GM23248 (cell line): ENCODE measurements around the gene RGS19. TPM values are rescaled to one million over a fixed set of nuclear protein-coding genes. Genes with fewer than 3 reads are reported as not detected.

Experiments
- DNase-seq: peaks from one replicate; pipeline ENCODE4 v3.0.0-alpha.2; 2015
- H2AFZ ChIP-seq: fragments of 200-600 bp; sonication (generic); 2 replicates; pipeline ENCODE4 v1.6.1; 2016; ENCODE audit warnings: antibody characterized with exemption
- H3F3A ChIP-seq: fragments of 200-600 bp; sonication (generic); 2 replicates; pipeline ENCODE4 v1.6.1; 2016; ENCODE audit warnings: mild to moderate bottlenecking, antibody characterized with exemption, mixed run types; ENCODE audit not compliant: insufficient read depth
- H3K27ac ChIP-seq: fragments of 200-600 bp; sonication (generic); 2 replicates; pipeline ENCODE4 v1.5.1; 2016; ENCODE audit warnings: mild to moderate bottlenecking
- H3K27me3 ChIP-seq: fragments of 200-600 bp; sonication (generic); replicated peaks from 2 replicates; pipeline ENCODE4 v1.6.1; 2016; ENCODE audit warnings: mild to moderate bottlenecking; ENCODE audit not compliant: insufficient read depth
- H3K36me3 ChIP-seq: fragments of 200-600 bp; sonication (generic); 2 replicates; pipeline ENCODE4 v1.6.1; 2016; ENCODE audit warnings: low read depth, mild to moderate bottlenecking
- H3K4me1 ChIP-seq: fragments of 200-600 bp; sonication (generic); 2 replicates; pipeline ENCODE4 v1.6.1; 2016; ENCODE audit warnings: mild to moderate bottlenecking; ENCODE audit not compliant: insufficient read depth
- H3K4me2 ChIP-seq: fragments of 200-600 bp; sonication (generic); one replicate; pipeline ENCODE4 v1.6.1; 2016; ENCODE audit warnings: mild to moderate bottlenecking; ENCODE audit not compliant: unreplicated experiment
- H3K4me3 ChIP-seq: fragments of 200-600 bp; sonication (generic); 2 replicates; pipeline ENCODE4 v1.5.1; 2016; ENCODE audit warnings: mild to moderate bottlenecking
- H3K79me2 ChIP-seq: fragments of 200-600 bp; sonication (generic); 2 replicates; pipeline ENCODE4 v1.6.1; 2016; ENCODE audit warnings: mild to moderate bottlenecking; ENCODE audit not compliant: insufficient read depth
- H3K9ac ChIP-seq: fragments of 200-600 bp; sonication (generic); 2 replicates; pipeline ENCODE4 v1.6.1; 2016; ENCODE audit warnings: mild to moderate bottlenecking
- H3K9me2 ChIP-seq: fragments of 200-600 bp; sonication (generic); 2 replicates; pipeline ENCODE4 v1.6.1; 2016; ENCODE audit warnings: mixed run types, mild to moderate bottlenecking, moderate library complexity; ENCODE audit not compliant: insufficient read depth
- H3K9me3 ChIP-seq: fragments of 200-600 bp; sonication (generic); one replicate; pipeline ENCODE4 v1.6.1; 2017; ENCODE audit warnings: low read depth
- H4K20me1 ChIP-seq: fragments of 200-600 bp; sonication (generic); 2 replicates; pipeline ENCODE4 v1.6.0; 2016; ENCODE audit not compliant: insufficient read depth
- EZH2 ChIP-seq: fragments of 200-600 bp; sonication (generic); IDR thresholded peaks from 2 replicates; pipeline ENCODE4 v1.6.1; 2018; ENCODE audit warnings: antibody characterized with exemption, mild to moderate bottlenecking; ENCODE audit not compliant: insufficient read depth, poor library complexity, severe bottlenecking
- EZH2phosphoT487 ChIP-seq: fragments of 200-600 bp; sonication (generic); IDR thresholded peaks from 2 replicates; pipeline ENCODE4 v1.6.1; 2018; ENCODE audit warnings: antibody characterized with exemption, moderate library complexity, mild to moderate bottlenecking, low read depth; ENCODE audit not compliant: insufficient read depth
- WGBS, 2 experiments: methylation state at CpG; one replicate each; pipeline ENCODE4 v1.1.6; 2015 to 2017; ENCODE audit warnings: low lambda C conversion rate in 2 of 2, low coverage in 1 of 2; ENCODE audit errors: missing lambda C conversion rate in 2 of 2; 5-methylcytosine and 5-hydroxymethylcytosine counted together
- in situ Hi-C: fragments of 300-500 bp; cut with MboI; formaldehyde crosslinking; loops from 2 replicates; pipeline ENCODE4 v1.15.0; 2020
- polyA plus RNA-seq: library from polyadenylated mRNA; unstranded; fragments of >200 nt; fragmentation: Nextera tagmentation; extraction: Ambion mirVana; gene quantifications from 2 replicates; pipeline ENCODE4 v1.2.1, GENCODE V29; 2016
- total RNA-seq: library from RNA; depleted of rRNA; stranded (reverse); fragments of >200 nt; shearing (Covaris generic); gene quantifications from 2 replicates; pipeline ENCODE4 v1.2.3, GENCODE V29; 2014

Gene RGS19
- total and polyA plus RNA-seq, 2 experiments from 2014 or later = 13.2 to 18.7 TPM

- Histone ChIP-seq H2AFZ (peak overlapping the region; percentile 45), H3K27ac (no peak overlapping the region), H3K4me2 (peak overlapping the region; percentile 65), H3K9me3 (no peaks in the 10 kb centered on the region), H3F3A (peaks cover 6% of the 10 kb centered on the region), H3K4me3 (peak overlapping the region; percentile 63), H3K79me2 (no peaks in the 10 kb centered on the region), H3K9ac (no peak overlapping the region), H3K27me3 (peaks cover 31% of the 10 kb centered on the region), H4K20me1 (no peaks in the 10 kb centered on the region), H3K4me1 (peaks cover 2% of the 10 kb centered on the region; the same call in 1 of the 2 replicates), H3K9me2 (no peaks in the 10 kb centered on the region), H3K36me3 (no peaks in the 10 kb centered on the region)
- TF ChIP-seq EZH2phosphoT487 (no peak), EZH2 (no peak)
- WGBS, 2 experiments = 26 to 29% methylated on average over 9 to 15 of the region's 17 CpGs
- in situ Hi-C loops = no loop called here
- DNase-seq = peak; percentile 31
Measured at GRCh38 chr20:64039293-64040160, 39.8 kb downstream of the RGS19 start.

- DNase-seq = peak; percentile 76
- in situ Hi-C loops = no loop called here
- H2AFZ ChIP-seq = peak overlapping the region; percentile 45
- no peaks in the 10 kb centered on the region for H3K4me1 ChIP-seq
- WGBS, 2 experiments = 2 to 3% methylated on average over 52 to 66 of the region's 91 CpGs
- H3K9me3 ChIP-seq = no peaks in the 10 kb centered on the region
- H3K4me2 ChIP-seq = peak overlapping the region; percentile 65
- peak overlapping the region; percentile 63 for H3K4me3 ChIP-seq
- H3K9ac ChIP-seq = no peak overlapping the region
- H3K79me2 ChIP-seq = no peaks in the 10 kb centered on the region
- no peak for TF ChIP-seq EZH2phosphoT487
- H3K27me3 ChIP-seq = peaks cover 31% of the 10 kb centered on the region
- H3K9me2 ChIP-seq = no peaks in the 10 kb centered on the region
- peaks cover 3% of the 10 kb centered on the region for H3F3A ChIP-seq
- no peak overlapping the region for H3K27ac ChIP-seq
- H4K20me1 ChIP-seq = no peaks in the 10 kb centered on the region
- no peaks in the 10 kb centered on the region for H3K36me3 ChIP-seq
Measured at GRCh38 chr20:64038565-64039292, 40.6 kb downstream of the RGS19 start.

GRCh38 chr20:64038224-64038564 is 41.1 kb downstream of the RGS19 start:
- Histone ChIP-seq H3K4me1 (no peaks in the 10 kb centered on the region), H4K20me1 (no peaks in the 10 kb centered on the region), H3K27me3 (peaks cover 31% of the 10 kb centered on the region), H3F3A (no peaks in the 10 kb centered on the region), H2AFZ (no peak overlapping the region), H3K27ac (no peak overlapping the region), H3K9me3 (no peaks in the 10 kb centered on the region), H3K79me2 (no peaks in the 10 kb centered on the region), H3K4me3 (peak overlapping the region; percentile 63; the same call in 1 of the 2 replicates), H3K4me2 (no peak overlapping the region), H3K9me2 (no peaks in the 10 kb centered on the region), H3K9ac (no peak overlapping the region), H3K36me3 (no peaks in the 10 kb centered on the region)
- in situ Hi-C loops = no loop called here
- DNase-seq = no peak
- WGBS, 2 experiments = 7 to 17% methylated on average over 1 to 16 of the region's 30 CpGs
- TF ChIP-seq EZH2phosphoT487 (no peak), EZH2 (no peak)

GRCh38 chr20:64037498-64038213 is 41.7 kb downstream of the RGS19 start:
- in situ Hi-C loops = no loop called here
- Histone ChIP-seq H3K27me3 (peaks cover 31% of the 10 kb centered on the region), H3K4me1 (no peaks in the 10 kb centered on the region), H3K27ac (no peak overlapping the region), H4K20me1 (no peaks in the 10 kb centered on the region), H3K9me3 (no peaks in the 10 kb centered on the region), H3K36me3 (no peaks in the 10 kb centered on the region), H3K9ac (no peak overlapping the region), H3K79me2 (no peaks in the 10 kb centered on the region), H3K4me3 (no peak overlapping the region), H2AFZ (no peak overlapping the region), H3F3A (no peaks in the 10 kb centered on the region), H3K4me2 (no peak overlapping the region), H3K9me2 (no peaks in the 10 kb centered on the region)
- WGBS, 2 experiments = 9% methylated on average over 34 to 36 of the region's 36 CpGs
- no peak for DNase-seq
- TF ChIP-seq EZH2phosphoT487 = no peak
- peak; percentile 39 for TF ChIP-seq EZH2
